AG09319 (cell line): ENCODE results near the gene MED26.

Experiments
- DNase-seq: peaks from one replicate; pipeline ENCODE4 v3.0.0-alpha.2; 2010; ENCODE audit warnings: low read depth; ENCODE audit errors: extremely low read depth
- CTCF ChIP-seq: IDR thresholded peaks from 2 replicates; pipeline ENCODE4 v1.5.1; 2011; ENCODE audit warnings: low read depth, mild to moderate bottlenecking, inconsistent platforms, low read length, moderate library complexity

MED26 gene

GRCh38 chr19:16588824-16589577, 39.0 kb downstream of the MED26 start:
- no peak for TF ChIP-seq CTCF
- no peak for DNase-seq

GRCh38 chr19:16587833-16588823, 39.9 kb downstream of the MED26 start:
- DNase-seq: no peak
- TF ChIP-seq CTCF: no peak

GRCh38 chr19:16586991-16587832, 40.8 kb downstream of the MED26 start:
- TF ChIP-seq CTCF: no peak
- DNase-seq: no peak

GRCh38 chr19:16586477-16586871, 41.5 kb downstream of the MED26 start:
- no peak for TF ChIP-seq CTCF
- no peak for DNase-seq

- TF ChIP-seq CTCF: no peak
- DNase-seq: no peak
Measured at GRCh38 chr19:16585808-16586476, 42.1 kb downstream of the MED26 start.

GRCh38 chr19:16585094-16585801, 42.8 kb downstream of the MED26 start:
- no peak for TF ChIP-seq CTCF

More at GRCh38 chr19:16585094-16585801, 42.8 kb downstream of the MED26 start:
- DNase-seq: no peak
